Measurements from ENCODE around the gene RUFY2.

- no peak for TF ChIP-seq CTCF (IDR thresholded peaks at IDR 0.05; ENCODE audit: low read depth, low read length, missing input control)
- TF ChIP-seq EGR1 (IDR thresholded peaks at IDR 0.05; ENCODE audit: low read depth in 2 of 2) = no peak
- TF ChIP-seq FOXA1 (IDR thresholded peaks at IDR 0.05) = no peak
- no peak for TF ChIP-seq RAD21 (IDR thresholded peaks at IDR 0.05)
- TF ChIP-seq HNF4A (conservative IDR thresholded peaks at IDR 0.05) = no peak
- no peak for TF ChIP-seq MAX (IDR thresholded peaks at IDR 0.05)
- no peak for TF ChIP-seq YY1 (IDR thresholded peaks at IDR 0.05)
- TF ChIP-seq SP1 (IDR thresholded peaks at IDR 0.05) = no peak
Measured at GRCh38 chr10:68408898-68409518, 1.9 kb upstream of the RUFY2 start.

All from liver (tissue), 3 donors.